ENCODE data around the gene METTL14.

The METTL14 gene

DNA sequence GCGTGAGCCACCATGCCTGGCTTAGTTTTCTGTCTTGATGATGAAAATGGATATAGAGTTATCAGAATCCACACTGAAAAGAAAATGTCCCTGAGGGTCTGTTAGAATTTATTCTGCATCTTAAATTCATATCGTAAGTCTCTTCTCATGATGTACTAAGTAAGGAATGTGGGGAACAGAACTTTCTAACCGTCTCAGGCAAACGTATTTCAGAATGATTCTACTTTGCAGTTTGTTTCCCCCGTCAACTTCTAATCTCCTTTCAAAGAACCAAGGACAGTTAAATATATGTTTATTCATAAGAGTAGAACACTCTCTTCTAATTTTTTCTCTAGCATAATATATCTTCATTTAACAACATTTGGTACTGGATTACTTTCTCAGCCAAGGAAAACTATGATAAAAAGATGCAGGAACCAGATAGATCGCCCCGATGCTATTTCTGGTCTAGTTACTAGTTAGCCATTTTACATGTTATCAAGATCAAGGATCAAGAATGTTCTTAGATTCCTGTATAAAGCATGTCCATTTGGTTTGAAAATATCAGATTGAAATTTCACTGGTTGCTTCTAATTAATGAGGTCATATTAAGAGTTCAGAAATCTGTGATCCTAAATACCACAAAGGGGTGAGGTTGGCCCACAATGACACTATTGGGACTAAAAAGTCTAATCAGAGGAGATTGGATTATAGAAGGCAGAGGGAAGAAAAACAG lies 49.5 kb downstream of the METTL14 start:
- DNase-seq: no peak

DNA sequence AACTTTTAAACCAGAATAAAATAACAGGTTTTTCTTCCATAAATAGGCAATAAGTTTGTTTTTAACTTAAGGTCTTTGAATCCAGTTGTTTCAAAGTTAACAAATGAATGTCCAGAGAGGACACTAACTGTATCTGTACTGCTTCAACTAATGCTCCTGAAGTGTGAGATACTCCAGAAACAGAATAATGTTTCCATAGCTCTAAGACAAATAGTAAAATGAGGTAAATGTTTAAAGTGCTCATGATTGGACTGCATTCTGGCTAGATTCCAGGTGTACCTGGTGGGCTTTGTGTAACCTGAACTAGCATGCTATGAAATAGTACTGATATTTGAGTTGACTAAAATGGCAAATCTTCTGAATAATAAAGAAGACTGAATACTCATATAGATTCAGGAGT lies 51.7 kb downstream of the METTL14 start:
- no peak for DNase-seq

DNA sequence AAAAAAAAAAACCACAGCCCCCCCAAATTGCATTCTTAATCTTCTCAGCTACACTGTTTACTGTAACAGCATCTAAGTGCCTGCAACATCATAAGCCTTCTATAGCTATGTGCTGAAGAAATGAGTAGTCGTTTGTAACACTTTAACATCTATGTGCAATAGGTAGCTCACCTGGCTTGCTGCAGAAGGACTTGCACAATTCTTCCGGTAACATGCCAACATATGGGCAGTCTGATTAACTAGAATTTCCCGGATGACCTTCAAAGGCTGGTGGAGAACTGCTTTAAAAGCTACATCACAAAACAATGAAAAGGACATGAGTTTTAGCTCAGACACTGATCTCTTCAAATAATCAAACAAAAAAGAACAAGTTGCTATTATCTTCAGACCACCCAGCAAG lies 52.9 kb downstream of the METTL14 start:
- no peak for DNase-seq

DNA sequence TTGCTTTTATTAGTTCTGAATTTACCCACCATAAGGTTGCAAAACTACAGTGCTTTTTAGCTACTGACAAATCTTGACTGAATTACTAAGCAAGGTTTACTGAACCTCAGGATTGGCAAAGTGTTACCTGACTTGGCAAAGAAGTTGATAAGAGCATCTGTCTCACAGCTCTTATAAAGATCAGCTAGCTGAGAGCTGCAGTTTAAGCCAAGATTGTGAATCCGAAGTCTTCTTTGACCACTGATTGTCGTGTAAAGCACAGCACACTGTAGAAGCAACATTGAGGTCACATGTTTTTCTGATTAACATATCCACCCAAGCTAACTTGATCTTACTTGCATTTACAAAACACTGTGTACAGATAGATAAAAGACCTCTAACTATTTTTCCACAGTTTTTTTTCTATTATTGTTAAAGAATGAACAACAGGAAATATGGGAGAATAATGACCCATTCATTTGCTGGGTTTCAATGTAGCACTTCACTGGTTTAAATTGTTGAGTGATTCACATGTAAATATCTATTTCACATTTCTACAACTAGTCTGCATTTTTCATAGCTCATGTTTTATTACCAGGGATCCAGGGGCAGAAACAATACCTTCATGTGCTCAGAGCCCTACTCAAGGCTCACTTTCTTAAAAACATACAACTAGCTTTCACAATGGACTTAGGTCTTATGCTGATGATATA lies 54.0 kb downstream of the METTL14 start:
- DNase-seq: no peak

DNA sequence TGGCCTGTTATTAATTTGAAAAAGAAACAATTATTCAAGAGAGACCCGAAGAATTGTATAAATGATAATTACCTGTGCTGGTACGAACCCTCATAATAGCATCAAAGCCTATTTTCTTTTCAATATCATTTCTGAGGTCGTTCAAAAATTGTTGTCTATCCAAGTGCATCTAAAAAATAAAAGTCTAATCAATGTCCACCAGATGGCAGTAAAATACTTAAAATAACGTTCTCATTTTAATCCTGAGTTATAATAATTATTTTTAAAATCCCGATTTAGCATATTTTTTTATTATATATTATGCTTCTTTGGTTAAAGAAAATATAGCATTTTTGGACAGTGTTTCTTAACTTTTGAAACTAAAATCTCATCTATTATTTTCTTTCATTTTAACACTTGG lies 55.7 kb downstream of the METTL14 start:
- peak; percentile 3 for DNase-seq

DNA sequence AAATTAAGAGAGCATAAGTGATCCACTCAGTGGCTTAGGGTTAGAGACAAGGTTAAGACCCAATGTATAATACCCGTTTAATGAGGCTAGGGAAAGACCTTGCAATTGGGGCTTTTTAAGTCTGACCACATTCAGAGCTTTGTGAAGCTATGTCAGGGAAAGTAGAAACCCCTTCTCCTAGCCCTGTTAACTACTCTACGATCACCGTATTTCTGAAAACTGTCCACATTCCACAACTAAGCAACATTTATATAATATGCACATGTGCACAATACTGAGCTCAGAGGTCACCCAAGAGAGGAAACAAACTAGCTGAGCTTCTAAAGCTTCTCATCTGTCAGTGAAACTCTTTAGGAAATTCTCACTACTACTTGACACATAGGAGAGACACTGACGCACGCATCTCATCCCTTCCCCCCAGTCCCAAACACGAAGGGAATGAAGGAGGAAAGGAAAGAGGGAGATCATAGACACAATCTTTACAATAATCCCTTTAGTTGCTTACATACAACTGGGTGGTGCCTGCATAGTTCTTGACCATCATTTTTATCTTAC lies 56.2 kb downstream of the METTL14 start:
- DNase-seq: no peak

DNA sequence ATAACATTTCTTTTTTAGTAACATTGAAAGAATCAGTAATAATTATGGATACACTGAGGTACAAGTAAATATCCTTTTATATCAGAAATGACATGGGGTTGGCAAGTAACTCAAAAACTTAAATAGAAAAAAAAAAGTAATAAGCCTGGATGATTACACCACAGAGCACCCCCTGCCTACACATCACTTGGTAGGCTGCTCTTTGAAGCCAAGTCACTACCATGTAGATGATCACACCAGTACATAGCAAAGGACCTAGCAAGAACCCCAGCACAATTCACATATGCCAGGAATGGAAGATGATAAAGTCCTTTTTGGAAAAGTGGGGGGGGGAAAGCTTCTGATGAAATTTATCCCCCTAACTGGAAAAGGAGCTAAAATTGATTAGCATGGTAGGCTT lies 56.9 kb downstream of the METTL14 start:
- DNase-seq: no peak

DNA sequence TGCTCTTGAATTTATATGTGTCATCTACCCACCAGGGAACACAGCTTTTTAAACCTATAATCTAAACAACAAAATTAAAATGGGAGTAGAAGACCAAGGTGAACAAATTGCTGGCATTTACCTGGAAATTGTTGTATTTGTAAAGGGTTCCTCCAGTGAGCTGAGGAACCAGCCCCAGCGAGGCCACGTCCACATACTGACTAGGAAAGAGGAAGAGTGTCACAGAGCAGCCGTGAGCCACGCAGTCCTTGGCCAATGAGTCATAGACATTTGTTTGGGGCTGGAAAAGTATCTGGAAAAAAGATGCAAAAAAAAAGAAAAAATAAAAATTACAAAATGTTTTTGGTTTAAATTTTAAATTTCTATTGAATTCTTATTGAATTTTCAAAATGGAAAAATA lies 58.7 kb downstream of the METTL14 start:
- no peak for DNase-seq

DNA sequence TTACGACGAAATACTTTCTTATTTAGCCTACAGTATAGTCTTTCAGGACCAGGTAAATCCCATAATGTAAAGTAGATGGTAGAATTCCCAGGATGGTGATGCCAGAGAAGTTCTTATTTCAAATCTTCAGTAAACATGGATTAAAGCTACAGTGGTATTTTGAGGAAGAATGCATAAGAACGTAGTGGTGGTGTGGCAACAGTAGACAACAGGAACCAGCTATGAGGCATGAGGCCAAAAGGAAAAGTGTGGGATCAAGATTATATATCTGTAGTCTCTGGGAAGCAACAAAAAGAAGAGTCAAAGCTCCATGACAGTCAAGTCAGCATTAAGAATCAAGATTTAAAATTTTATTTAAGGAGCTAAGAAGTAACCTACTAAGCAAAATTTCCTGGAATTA lies 60.2 kb downstream of the METTL14 start:
- DNase-seq: no peak

DNA sequence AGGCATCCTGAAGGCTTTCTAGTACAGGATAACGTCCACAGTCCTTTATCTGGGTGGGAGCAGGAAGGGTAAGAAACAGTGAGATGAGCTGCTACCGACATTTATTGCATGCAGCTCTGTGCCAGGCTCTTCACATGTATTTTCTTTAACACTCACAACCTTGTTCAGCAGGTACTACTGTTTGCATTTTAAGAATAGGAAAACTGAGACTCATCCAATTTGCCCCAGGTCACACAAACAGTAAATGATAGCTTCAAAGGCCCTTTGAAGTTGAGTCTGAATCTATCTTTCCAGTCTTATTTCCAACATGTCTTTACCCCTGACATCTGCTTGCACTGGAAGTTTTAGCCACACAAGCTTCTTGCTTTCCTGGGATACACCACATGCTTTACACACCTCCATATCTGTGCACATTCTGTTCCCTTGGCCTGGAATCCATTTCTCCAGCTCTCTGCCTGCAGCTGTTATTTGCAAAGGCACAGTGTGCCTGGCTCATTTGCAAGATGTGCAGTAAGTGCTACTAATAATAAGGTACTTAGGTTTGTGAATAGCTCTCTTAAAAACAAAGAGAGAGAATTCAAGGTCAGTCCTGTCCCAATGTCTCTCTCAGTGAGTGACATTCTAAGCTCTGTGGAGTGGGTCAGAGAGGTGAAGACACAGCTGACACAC lies 61.2 kb downstream of the METTL14 start:
- no peak for DNase-seq

DNA sequence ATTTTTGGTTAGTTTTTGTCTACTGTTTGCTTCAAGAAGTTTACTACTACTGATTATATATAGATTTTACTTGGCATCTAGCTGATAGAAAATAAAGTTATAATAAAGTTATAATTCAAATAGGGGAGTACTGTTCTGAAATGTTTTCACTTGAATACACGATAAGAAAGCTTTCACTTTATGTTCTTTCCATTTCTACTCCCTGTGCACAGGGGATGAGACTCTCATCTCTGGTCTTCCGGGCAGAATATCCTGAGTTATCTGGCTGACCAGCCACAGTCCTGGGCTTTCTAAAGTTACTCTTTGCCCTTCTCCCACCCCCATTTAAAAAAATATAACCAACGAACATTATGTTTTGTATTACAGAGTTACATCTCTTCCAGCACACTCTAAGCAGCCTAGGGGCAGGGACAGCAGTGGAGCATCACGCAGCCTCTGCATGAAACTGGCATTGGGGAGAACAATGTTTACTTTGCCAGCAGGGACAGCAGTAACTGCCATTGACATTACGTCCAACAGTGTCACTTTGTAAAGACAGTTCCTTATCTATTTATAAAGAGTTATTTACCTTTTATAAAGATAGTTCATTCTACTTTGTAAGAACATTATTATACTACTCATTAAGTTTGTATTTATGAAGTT lies 64.3 kb downstream of the METTL14 start:
- DNase-seq: peak; percentile 12

DNA sequence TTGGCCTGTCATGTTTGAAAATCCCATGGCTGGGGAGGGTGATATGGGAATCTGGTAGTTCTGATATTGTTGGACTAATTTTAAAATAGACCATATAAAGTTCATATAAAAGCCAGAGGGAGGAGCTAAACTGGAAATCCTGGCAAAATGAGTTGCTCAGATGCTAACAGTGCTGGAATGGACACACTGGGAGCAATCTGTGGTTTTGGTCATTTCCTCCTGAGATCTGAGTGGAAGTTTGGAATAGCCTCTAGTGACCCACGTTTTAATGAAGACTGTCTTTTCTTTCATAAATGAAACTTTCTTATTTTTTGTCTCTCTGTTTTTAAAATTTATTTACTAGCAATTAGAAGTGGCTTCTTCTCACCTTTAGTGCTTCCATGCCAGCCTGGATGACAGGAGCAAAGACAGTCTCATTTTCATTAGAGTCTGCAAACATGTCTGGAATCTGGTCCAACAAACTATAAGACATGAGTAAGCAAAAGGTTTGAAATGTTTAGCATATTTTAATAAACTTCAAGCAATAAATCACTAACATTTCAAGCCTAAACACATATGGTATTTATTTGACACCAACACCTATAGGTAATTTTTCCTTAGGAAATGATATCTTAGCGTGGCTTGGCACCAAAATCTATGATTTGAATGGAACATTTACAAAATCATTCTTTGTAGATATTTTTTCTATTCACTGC lies 66.6 kb downstream of the METTL14 start:
- DNase-seq: no peak

DNA sequence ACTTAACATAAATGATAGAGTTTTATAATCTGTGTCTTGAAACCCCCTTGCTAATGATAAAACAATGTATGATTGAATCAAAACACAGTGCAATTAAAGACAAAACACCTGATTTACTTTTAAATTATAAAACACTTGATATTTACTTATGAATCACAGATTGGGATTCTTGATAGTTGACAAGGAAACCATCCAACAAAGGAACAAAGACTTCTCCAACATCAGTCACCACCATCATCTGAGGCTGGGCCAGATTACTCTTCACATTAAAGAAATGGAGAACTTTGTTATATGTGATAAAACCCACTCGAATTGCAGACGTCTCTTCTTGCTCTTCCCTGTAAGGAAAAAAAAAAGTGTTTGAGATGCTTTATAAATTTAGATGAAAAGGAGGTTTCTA lies 67.4 kb downstream of the METTL14 start:
- DNase-seq: no peak

DNA sequence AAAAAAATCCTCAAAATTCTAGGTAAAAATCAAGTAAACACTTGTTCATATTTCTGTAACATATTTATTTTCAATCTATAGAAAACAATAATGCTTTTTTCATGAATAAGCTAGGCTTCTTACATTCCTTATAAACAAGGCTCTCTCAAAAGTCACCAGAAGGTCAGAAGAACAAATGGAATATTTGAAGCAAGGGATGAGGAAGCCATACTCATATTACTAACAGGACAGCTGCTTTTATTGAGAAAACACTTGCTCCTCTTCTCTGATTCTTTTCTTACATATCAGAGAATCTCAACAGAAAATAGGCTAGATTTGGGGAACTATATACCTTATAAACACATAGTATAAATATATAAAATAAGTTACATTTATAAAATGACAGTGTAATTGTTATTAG lies 67.9 kb downstream of the METTL14 start:
- no peak for DNase-seq

DNA sequence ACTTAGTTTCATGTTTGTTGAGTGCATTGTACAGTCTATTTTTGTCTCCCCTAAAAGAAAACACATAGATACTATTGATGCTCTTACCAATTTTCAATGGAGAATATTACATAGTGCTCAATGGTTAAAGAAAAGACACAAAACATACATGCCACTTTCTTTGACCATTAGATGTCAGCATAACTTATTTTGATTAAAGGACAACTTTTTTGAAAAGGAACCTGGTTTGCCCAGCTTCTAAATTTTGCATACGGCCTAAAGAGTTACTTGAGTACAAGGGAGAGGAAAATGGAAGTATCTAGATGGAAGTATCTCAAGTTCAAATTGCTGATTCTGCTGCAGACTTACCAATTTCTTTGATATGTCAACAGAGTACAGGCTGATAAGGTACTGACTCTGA lies 68.5 kb downstream of the METTL14 start:
- DNase-seq: no peak

DNA sequence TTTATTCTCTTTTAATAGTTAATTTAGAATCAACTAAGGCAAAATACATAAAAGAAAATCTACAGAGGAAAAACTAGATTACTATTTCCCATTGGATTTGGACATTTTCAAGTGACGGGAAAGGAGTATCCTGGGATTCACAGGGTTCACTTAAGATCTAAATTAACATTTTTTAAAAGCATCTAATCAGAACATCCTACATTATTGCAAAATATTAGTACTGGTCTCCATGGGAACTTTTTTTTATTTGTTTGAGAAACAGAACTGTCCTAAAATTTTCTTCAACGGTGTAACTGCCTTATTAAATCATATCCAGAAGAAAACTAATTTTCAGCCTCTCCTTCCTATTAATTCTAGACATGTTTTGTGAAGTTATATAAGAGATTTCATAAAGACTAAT lies 69.7 kb downstream of the METTL14 start:
- DNase-seq: no peak

DNA sequence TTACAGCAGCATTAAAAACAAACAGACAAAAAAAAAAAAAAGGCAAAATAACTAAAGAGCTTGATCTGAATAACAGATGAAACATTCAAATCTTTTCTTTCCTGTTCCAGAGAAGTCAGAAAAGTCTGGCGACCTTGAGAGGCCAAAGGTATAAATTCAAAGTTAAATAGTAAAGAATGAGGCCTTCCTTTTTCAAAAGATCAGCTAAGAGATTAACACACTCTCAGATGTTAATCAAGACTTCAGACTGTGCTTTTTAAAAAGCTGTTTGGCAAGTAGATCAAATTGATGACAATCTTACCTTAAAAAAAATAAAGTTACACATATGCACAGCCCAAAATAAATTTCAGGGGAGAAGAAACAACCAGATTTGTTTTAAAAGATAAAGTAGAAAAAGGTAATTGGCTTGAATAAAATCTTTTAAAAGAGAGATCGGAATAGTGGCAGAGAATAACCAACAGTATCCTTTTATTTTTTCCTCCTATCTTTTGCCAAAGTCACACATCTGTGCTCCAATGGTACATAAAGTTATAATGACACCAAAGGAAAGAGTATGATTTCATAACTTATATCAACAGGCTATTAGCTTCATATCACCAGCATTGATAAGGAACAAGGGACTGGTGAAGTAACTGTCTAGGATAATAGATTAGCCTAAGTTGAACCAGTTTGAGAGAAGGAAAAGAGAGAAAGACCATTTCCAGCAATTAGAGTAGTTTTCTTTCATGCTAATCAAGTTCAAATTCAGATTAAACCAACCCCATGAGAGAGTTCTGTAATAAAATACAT lies 70.4 kb downstream of the METTL14 start:
- DNase-seq: no peak

DNA sequence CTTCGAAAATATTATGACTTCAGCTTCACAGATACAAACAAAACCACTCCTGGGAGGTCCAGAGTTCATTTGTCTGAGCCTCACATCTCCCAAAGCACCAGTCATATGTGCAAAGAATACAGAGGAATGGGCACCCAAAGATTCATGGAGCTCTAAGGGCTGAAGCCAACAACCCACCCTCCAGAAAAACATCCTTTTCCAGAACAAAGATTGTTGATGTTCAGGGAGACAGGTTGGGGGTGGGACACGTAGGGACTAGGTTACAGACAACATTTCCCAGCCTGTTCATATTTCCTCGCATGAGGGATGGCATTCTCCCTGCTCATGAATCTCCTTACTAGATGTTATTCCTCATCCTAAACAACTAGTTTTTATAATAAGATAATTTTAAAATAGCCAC lies 71.2 kb downstream of the METTL14 start:
- DNase-seq: no peak

DNA sequence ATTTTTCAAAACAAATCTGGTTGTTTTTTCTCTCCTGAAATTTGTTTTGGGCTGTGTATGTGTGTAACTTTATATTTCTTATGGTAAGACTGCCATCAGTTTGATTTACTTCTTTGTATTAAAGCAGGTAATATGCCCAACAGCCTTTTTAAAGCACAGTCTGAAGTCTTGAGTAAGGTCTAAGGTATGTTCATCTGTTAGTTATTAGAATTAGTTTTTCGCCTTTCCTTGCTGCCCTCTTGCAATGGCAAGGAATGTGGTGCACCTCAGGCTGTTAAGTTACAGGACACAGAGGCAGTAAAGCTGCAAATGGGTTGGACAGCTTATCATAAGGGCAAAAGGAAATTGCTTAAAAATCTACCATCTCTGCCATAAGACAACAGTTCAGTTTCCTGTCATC lies 71.8 kb downstream of the METTL14 start:
- DNase-seq: no peak

DNA sequence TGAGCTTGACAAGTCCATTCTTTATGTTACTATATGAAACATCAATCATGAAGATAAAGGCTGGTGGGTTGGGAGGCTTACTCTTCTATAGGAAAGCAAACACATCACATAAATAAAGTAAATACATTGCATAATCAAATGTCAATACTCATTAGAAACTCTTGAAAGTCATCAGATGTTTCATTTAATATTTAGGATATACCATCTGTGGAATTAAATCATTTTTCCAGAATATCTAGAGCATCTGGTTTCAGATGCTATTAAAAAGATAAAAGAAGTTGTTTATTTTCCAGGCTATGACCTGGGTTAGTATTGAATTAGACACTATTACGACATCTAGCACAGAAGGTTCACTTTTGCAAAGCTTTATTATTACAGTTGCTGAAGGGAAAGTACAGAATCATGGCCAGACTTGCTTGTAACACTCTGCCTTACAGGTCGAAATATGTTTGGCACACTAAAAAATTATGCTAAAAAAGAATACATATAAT lies 72.6 kb downstream of the METTL14 start:
- peak; percentile 22 for DNase-seq

DNA sequence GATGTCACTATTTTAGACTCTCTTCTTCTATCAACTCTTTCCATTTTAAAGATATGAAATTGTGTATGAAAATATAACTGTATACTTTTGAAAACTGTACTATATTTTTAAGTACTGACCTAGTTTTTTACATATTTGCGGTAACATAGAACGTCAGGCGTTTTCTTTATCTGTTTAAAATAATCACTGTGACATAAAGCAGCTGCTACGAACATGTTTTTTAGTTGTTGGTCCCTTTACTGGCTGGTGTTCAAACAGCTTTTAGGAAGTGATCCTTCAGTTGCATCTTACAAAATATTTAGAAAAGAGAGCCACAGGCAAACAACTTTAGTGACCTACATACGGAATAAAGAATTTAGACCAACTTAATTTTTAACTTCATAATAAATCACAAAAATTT lies 73.1 kb downstream of the METTL14 start:
- no peak for DNase-seq

DNA sequence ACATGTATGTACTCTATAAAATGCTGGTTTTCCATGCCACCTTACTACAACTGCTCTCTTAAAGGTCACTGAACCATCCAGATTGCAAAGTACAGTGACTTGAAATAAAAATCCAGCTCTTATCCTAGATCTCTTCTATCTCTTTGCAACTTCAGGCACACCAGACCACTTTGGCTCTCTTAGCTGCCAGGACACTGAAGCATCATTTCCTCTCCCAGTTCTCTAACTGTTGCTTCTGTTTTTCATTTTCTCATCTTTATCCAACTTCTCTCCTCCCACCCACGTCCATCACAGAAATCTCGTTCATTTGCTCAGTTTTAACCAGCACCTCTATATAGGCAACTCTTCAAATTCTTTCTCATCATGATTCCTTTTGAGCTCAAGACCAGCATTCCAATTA lies 74.3 kb downstream of the METTL14 start:
- DNase-seq: no peak

Measured in NCI-H748 treated with DMSO at 0.1 percent for 48 hours (cell line).